Bronchial epithelial cell (primary cell): ENCODE measurements around the gene TMEM178B. TPM values are rescaled to one million over a fixed set of nuclear protein-coding genes. Genes with fewer than 3 reads are reported as not detected.
A peak's percentile ranks its signal among the peaks of the same experiment; 100 is the strongest.

ENCODE experiments used
- DNase-seq: peaks from one replicate; pipeline ENCODE4 v3.0.0-alpha.2; 2010; ENCODE audit warnings: low read depth
- FAIRE-seq: peaks from 2 replicates; lab custom pipeline; 2011; peaks lifted over from hg19 to GRCh38; lab: Jason Lieb, UNC
- H3K27me3 ChIP-seq: 2 replicates; pipeline ENCODE4 v1.5.1; 2011; ENCODE audit warnings: low read length; ENCODE audit not compliant: control insufficient read depth, insufficient read depth
- H3K36me3 ChIP-seq: 2 replicates; pipeline ENCODE4 v1.5.1; 2011; ENCODE audit warnings: low read length; ENCODE audit not compliant: control insufficient read depth, insufficient read depth
- H3K4me3 ChIP-seq: 2 replicates; pipeline ENCODE4 v1.5.1; 2011; ENCODE audit warnings: mild to moderate bottlenecking, low read depth, low read length, control low read depth
- total RNA-seq: library from RNA; depleted of rRNA; stranded (reverse); fragments of >200 nt; gene quantifications from 2 replicates; pipeline ENCODE4 v1.2.1, GENCODE V29; 2014
- TF ChIP-seq, protein P1 (sequence below): IDR thresholded peaks from 2 replicates; pipeline ENCODE4 v1.5.1; 2011; ENCODE audit warnings: mild to moderate bottlenecking, moderate library complexity, low read length, control low read depth, inconsistent platforms; ENCODE audit not compliant: insufficient read depth, severe bottlenecking

The TMEM178B gene
- total RNA-seq, 1 donor from 2014 or later, result under 0.01 TPM

DNA sequence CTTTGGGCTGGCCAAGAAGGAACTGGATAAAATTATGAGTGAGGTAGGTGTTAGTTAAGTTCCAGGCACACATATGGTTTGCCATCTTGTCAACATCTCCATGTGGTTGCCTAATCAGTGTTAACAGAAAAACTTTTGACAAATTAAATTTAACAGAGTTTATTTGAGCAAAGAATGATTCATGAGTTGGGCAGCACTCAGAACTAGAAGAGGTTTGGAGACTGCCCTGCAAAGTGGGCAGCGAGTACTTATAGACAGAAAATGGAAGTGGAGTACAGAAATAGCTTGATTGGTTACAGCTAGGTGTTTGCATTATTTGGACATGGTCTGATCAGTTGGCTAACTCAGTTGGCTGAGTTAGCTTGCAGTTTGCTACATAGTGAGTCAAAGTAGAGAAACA is 439.9 kb downstream of the TMEM178B start:
- no peaks in the 10 kb centered on the region for H3K36me3 ChIP-seq
- H3K4me3 ChIP-seq, result no peak overlapping the region
- TF ChIP-seq, protein P1, sequence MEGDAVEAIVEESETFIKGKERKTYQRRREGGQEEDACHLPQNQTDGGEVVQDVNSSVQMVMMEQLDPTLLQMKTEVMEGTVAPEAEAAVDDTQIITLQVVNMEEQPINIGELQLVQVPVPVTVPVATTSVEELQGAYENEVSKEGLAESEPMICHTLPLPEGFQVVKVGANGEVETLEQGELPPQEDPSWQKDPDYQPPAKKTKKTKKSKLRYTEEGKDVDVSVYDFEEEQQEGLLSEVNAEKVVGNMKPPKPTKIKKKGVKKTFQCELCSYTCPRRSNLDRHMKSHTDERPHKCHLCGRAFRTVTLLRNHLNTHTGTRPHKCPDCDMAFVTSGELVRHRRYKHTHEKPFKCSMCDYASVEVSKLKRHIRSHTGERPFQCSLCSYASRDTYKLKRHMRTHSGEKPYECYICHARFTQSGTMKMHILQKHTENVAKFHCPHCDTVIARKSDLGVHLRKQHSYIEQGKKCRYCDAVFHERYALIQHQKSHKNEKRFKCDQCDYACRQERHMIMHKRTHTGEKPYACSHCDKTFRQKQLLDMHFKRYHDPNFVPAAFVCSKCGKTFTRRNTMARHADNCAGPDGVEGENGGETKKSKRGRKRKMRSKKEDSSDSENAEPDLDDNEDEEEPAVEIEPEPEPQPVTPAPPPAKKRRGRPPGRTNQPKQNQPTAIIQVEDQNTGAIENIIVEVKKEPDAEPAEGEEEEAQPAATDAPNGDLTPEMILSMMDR, result no peak
- FAIRE-seq (no peak), DNase-seq (peak; percentile 3)
- H3K27me3 ChIP-seq, result no peaks in the 10 kb centered on the region

DNA sequence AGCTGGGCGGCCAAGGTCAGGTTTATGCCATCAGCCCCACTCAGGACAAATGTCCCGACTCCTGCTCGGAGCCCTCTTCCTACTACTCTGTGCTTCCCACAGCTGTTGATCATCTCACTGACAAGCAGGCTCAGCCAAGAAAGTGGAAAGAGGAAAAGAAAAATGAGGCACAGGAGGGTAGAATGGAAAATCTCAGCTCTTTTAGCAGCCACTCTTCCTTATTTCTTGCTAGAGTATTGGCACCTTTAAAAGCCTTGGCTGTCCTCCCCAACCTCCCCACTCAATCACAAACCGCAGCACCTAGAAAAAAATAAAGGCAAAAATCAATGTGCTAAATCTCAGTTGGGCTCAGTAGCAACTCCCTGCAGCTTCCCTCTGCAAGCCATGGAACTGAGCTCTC is 442.1 kb downstream of the TMEM178B start:
- Histone ChIP-seq H3K27me3 (no peaks in the 10 kb centered on the region), H3K36me3 (no peaks in the 10 kb centered on the region), H3K4me3 (no peak overlapping the region)
- TF ChIP-seq, protein P1, result no peak
- no peak for FAIRE-seq
- no peak for DNase-seq

DNA sequence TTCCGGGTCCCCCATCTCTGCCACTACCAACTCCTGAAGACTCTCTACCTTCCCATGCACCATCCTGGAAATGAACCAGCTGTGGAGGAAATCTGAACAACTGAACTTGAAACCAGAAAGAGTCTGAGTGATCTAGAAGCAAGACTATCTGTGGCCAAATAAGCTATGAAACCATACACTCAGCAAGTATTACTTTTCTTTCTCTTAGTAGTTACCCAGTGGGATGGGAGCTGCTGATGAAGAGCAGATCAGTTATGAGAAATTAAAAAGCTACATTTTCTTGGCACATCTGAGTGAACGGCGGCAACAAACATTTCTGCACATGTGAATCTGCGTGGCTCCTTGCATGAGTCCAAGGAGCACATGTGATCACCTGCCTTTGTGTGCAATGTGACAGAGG is 445.8 kb downstream of the TMEM178B start:
- FAIRE-seq (no peak), DNase-seq (no peak)
- Histone ChIP-seq H3K36me3 (no peaks in the 10 kb centered on the region), H3K27me3 (no peaks in the 10 kb centered on the region), H3K4me3 (no peak overlapping the region)
- TF ChIP-seq, protein P1, result no peak

DNA sequence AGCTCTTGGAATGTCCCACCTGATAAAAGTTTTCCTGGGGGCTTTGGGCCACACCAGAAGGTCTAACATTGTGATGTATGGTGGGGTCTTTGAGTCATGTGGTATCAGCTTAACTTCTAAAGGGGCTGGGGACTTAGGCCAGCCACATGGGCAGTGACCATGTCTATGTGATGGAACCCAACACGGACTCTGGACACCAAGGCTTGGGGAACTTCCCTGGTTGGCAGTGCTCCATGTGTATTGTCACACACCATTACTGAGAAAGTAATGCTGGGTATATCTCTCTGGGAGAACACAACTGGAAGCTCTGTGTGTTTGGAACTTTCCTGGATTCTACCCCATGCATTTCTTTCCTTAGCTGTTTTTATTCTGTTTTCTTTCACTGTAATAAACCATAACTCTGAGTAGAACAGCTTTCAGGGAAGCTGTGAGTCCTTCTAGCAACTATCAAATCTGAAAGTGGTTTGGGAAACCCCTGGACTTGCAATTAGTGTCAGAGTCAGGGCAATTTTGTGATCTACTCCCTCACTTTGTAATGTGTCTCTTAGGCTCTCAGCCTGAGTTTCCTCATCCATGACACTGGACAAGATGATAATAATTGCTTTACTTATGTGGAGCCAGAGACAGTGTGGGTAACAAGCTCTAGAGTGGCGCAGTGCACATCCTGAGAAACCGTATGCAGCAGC is 448.9 kb downstream of the TMEM178B start:
- no peak for FAIRE-seq
- no peak for DNase-seq
- Histone ChIP-seq H3K4me3 (no peak overlapping the region), H3K36me3 (no peaks in the 10 kb centered on the region), H3K27me3 (no peaks in the 10 kb centered on the region)
- TF ChIP-seq, protein P1, result no peak

DNA sequence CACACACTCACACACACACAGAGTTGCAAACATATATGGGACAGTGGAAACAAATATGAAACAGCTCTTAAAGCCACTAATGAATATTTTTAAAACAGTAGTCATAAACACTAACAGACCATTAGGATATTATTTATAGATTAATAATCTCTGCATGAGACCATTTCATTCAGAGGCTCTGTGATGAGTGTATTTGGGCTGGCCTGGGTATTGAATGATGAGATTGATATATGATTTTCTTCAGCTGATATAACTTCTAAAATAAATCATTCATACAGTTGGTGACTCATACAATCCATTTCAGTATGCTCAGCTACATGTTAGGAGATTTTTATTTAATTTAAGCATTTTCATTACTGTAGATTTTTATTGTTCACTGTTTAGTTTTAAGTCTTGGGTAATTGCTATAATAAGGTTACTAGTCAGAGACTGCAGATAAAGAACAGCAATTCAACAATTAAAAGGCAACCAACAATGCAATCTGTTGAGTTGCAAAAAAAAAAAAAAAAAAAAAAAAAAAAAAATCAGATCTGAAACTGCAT is 452.2 kb downstream of the TMEM178B start:
- DNase-seq (no peak), FAIRE-seq (no peak)
- TF ChIP-seq, protein P1, result no peak
- Histone ChIP-seq H3K36me3 (no peaks in the 10 kb centered on the region), H3K4me3 (no peak overlapping the region), H3K27me3 (no peaks in the 10 kb centered on the region)
